Mammary epithelial cell (primary cell): Measurements from ENCODE around the gene ARHGEF4.

Experiments used
- CTCF ChIP-seq, 2 donors: IDR thresholded peaks in 1 of 2; conservative IDR thresholded peaks in 1 of 2; 2 replicates each; pipeline ENCODE4 v1.5.1; 2011 to 2012; ENCODE audit warnings: inconsistent platforms in 2 of 2, low read length in 2 of 2, mild to moderate bottlenecking in 2 of 2, control low read depth in 1 of 2, low read depth in 1 of 2; ENCODE audit not compliant: insufficient read depth in 1 of 2; ENCODE audit errors: extremely low read depth in 1 of 2
- EZH2 ChIP-seq: IDR thresholded peaks from 2 replicates; pipeline ENCODE4 v1.6.1; 2012; ENCODE audit warnings: low read length, inconsistent platforms, borderline replicate concordance

- TF ChIP-seq CTCF (conservative IDR thresholded peaks at IDR 0.05 in 1 of 2, IDR thresholded peaks at IDR 0.05 in 1 of 2; ENCODE audit: extremely low read depth in 1 of 2, insufficient read depth in 1 of 2, low read depth in 1 of 2, low read length in 2 of 2) (no peak), EZH2 (no peak)
These were observed 174.8 kb downstream of the ARHGEF4 start for GRCh38 chr2:131011486-131011885.
